Left ventricle myocardium inferior (tissue), 1 donor: ENCODE results near the gene ABHD5. TPM values are rescaled to one million over a fixed set of nuclear protein-coding genes. Genes with fewer than 3 reads are reported as not detected.

ENCODE experiments used
- DNase-seq: peaks from one replicate; pipeline ENCODE4 v3.0.0-alpha.2; 2020
- H3K27ac ChIP-seq: fragments of 200-600 bp; replicated peaks from 2 replicates; pipeline ENCODE4 v1.8.0; 2021
- H3K27me3 ChIP-seq: fragments of 200-600 bp; 2 replicates; pipeline ENCODE4 v1.8.0; 2021; ENCODE audit warnings: low read depth
- H3K36me3 ChIP-seq: fragments of 200-600 bp; 2 replicates; pipeline ENCODE4 v1.8.0; 2021
- H3K4me1 ChIP-seq: fragments of 200-600 bp; 2 replicates; pipeline ENCODE4 v1.8.0; 2021
- H3K4me3 ChIP-seq: fragments of 200-600 bp; 2 replicates; pipeline ENCODE4 v1.8.0; 2021; ENCODE audit warnings: mild to moderate bottlenecking, moderate library complexity
- H3K9me3 ChIP-seq: fragments of 200-600 bp; replicated peaks from 2 replicates; pipeline ENCODE4 v1.8.0; 2021
- intact Hi-C: fragments of 100-400 bp; cut with micrococcal nuclease; formaldehyde crosslinking; loops from one replicate; pipeline ENCODE4 v1.11.0; 2022
- total RNA-seq: library from RNA; stranded (reverse); fragmentation: NEBNext Ultra II Directional; extraction: Animal tissue kit (Norgen Biotek cat#: 25700); gene quantifications from one replicate; pipeline ENCODE4 v1.2.1, GENCODE V29; 2021
- TF ChIP-seq, protein P1 (sequence below): fragments of 200-600 bp; IDR thresholded peaks from 2 replicates; pipeline ENCODE4 v1.8.0; 2021; ENCODE audit warnings: antibody characterized with exemption, mild to moderate bottlenecking, borderline replicate concordance
- donor health status: DM: no; HTN: yes; CAD: no; lungs with severe emphysema.

Gene ABHD5
- total RNA-seq, 1 donor from 2014 or later: 24.1 TPM

DNA sequence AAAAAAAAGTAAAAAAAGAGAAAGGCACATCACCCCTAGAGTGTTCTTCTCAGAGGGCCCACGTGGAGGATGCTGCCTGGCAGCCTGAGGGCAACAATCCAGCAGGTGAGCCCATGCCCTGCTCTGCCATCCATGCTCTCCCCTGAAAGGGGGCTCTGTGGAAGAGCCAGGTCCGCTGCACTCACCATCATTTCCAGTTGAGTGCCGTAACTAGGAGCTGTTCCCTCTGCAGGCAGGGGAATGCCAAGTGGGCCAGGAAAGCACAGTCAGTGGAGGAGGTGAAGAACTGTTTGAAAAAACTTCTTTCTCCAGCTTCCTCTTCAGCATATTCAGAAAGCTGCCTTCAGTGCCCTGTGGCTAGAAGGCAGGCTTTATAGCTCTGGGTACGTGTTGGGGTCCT, 84.1 kb downstream of the ABHD5 start:
- H3K4me1 ChIP-seq: peaks cover 29% of the 10 kb centered on the region
- H3K9me3 ChIP-seq: no peaks in the 10 kb centered on the region
- no peak overlapping the region for H3K4me3 ChIP-seq
- TF ChIP-seq, protein P1, sequence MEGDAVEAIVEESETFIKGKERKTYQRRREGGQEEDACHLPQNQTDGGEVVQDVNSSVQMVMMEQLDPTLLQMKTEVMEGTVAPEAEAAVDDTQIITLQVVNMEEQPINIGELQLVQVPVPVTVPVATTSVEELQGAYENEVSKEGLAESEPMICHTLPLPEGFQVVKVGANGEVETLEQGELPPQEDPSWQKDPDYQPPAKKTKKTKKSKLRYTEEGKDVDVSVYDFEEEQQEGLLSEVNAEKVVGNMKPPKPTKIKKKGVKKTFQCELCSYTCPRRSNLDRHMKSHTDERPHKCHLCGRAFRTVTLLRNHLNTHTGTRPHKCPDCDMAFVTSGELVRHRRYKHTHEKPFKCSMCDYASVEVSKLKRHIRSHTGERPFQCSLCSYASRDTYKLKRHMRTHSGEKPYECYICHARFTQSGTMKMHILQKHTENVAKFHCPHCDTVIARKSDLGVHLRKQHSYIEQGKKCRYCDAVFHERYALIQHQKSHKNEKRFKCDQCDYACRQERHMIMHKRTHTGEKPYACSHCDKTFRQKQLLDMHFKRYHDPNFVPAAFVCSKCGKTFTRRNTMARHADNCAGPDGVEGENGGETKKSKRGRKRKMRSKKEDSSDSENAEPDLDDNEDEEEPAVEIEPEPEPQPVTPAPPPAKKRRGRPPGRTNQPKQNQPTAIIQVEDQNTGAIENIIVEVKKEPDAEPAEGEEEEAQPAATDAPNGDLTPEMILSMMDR: no peak
- intact Hi-C loops: no loop called here
- no peaks in the 10 kb centered on the region for H3K36me3 ChIP-seq
- no peak for DNase-seq
- no peak overlapping the region for H3K27ac ChIP-seq
- H3K27me3 ChIP-seq: no peaks in the 10 kb centered on the region

DNA sequence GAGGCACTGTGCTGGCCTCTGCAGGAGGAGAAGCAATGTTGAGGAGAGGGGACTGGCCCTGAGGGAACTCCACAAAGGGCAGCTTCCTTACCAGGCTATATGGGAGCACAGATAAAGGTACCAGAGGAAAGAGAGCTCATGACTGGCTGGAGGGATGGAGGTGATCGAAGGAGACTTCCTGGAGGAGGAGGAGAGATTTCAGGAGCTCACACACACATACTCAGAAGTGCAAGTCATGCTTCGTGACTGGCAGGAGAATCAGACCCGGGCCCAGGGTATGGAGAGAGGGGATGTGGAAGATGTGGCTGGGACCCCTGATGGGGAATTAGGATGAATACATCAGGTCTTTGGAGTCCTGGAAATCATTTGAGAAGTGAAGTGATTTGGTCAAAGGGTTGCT, 85.4 kb downstream of the ABHD5 start:
- H3K9me3 ChIP-seq: no peaks in the 10 kb centered on the region
- H3K4me1 ChIP-seq: peaks cover 16% of the 10 kb centered on the region
- no peak for DNase-seq
- intact Hi-C loops: no loop called here
- H3K27me3 ChIP-seq: no peaks in the 10 kb centered on the region
- no peak overlapping the region for H3K4me3 ChIP-seq
- TF ChIP-seq, protein P1: no peak
- H3K36me3 ChIP-seq: no peaks in the 10 kb centered on the region
- no peak overlapping the region for H3K27ac ChIP-seq

DNA sequence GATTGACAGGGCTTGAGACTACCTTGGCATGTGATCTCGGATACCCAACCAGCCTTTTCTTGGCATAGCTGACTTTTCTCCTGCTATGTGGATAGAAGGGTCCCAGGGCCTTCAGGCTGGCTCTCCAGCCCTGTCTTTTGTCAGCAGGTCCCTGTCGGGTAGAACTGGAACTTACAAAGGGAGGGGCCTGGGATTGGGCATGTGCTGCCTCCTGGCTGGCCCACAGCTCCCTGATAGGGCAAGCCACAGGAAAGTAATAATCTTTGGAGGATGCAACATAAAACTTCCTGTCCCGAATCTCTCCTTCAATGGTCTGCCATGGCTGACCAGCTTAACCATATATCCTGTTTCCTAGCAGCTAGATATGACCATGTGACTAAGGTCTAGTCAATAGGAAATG, 89.1 kb downstream of the ABHD5 start:
- H3K4me3 ChIP-seq: no peak overlapping the region
- H3K9me3 ChIP-seq: no peaks in the 10 kb centered on the region
- no peaks in the 10 kb centered on the region for H3K36me3 ChIP-seq
- intact Hi-C loops: no loop called here
- H3K4me1 ChIP-seq: no peaks in the 10 kb centered on the region
- no peaks in the 10 kb centered on the region for H3K27me3 ChIP-seq
- TF ChIP-seq, protein P1: no peak
- no peak for DNase-seq
- H3K27ac ChIP-seq: no peak overlapping the region

DNA sequence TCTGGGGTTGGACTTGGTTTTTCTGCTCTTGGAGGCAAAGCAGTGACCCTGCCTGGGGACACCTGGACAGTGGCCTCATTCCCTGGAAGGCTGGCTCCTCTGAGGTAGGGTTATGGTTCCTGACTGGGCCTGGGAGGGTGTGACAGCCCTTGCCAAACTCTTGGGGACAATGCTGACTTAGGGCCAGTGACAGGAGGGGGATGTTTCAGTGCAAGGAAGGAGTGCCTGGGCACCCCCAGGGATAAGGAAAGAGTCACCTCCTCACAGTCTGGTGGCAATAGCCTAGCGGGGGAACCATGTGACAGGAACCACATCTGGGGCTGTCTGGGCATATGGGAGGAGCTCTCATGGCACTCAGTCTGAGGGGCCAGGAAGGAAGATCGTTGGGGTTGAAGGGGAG, 91.8 kb downstream of the ABHD5 start:
- DNase-seq: no peak
- Histone ChIP-seq H3K36me3 (no peaks in the 10 kb centered on the region), H3K4me3 (no peak overlapping the region), H3K4me1 (no peaks in the 10 kb centered on the region), H3K27ac (no peak overlapping the region), H3K9me3 (no peaks in the 10 kb centered on the region), H3K27me3 (peaks cover 17% of the 10 kb centered on the region)
- TF ChIP-seq, protein P1: no peak
- intact Hi-C loops: no loop called here

Other genes starting within 250 kb of the ABHD5 start
- 12.6 TPM for gene ANO10, start 68.9 kb upstream of the ABHD5 start, total RNA-seq